Ishikawa (cell line): Measurements from ENCODE around the gene VEZF1.

Experiments used
- CEBPB ChIP-seq: IDR thresholded peaks from 2 replicates; pipeline ENCODE4 v1.6.1; 2012
- CREB1 ChIP-seq: IDR thresholded peaks from 2 replicates; pipeline ENCODE4 v1.6.1; 2012; ENCODE audit warnings: low read depth
- EGR1 ChIP-seq: IDR thresholded peaks from 2 replicates; pipeline ENCODE4 v1.6.1; 2012
- EP300 ChIP-seq: IDR thresholded peaks from 2 replicates; pipeline ENCODE4 v1.6.1; 2012; ENCODE audit warnings: borderline replicate concordance
- FOXM1 ChIP-seq: IDR thresholded peaks from 2 replicates; pipeline ENCODE4 v1.6.1; 2012; ENCODE audit warnings: low read depth, borderline replicate concordance
- MAX ChIP-seq: IDR thresholded peaks from 2 replicates; pipeline ENCODE4 v1.6.1; 2012
- NFIC ChIP-seq: IDR thresholded peaks from 2 replicates; pipeline ENCODE4 v1.6.1; 2012
- RAD21 ChIP-seq: IDR thresholded peaks from 2 replicates; pipeline ENCODE4 v1.6.1; 2012; ENCODE audit warnings: low read depth
- TAF1 ChIP-seq: IDR thresholded peaks from 2 replicates; pipeline ENCODE4 v1.6.1; 2012; ENCODE audit warnings: low read depth, mild to moderate bottlenecking
- TCF12 ChIP-seq: IDR thresholded peaks from 2 replicates; pipeline ENCODE4 v1.6.1; 2012; ENCODE audit warnings: low read depth
- TEAD4 ChIP-seq: IDR thresholded peaks from 2 replicates; pipeline ENCODE4 v1.6.1; 2012
- USF1 ChIP-seq: IDR thresholded peaks from 2 replicates; pipeline ENCODE4 v1.6.1; 2012
- YY1 ChIP-seq: IDR thresholded peaks from 2 replicates; pipeline ENCODE4 v1.6.1; 2012; ENCODE audit warnings: low read depth
- ZBTB7A ChIP-seq: IDR thresholded peaks from 2 replicates; pipeline ENCODE4 v1.6.1; 2012; ENCODE audit warnings: low read depth
- TF ChIP-seq, protein P1 (sequence below): IDR thresholded peaks from 2 replicates; pipeline ENCODE4 v1.6.1; 2012; ENCODE audit warnings: low read depth, mild to moderate bottlenecking

Gene VEZF1

DNA sequence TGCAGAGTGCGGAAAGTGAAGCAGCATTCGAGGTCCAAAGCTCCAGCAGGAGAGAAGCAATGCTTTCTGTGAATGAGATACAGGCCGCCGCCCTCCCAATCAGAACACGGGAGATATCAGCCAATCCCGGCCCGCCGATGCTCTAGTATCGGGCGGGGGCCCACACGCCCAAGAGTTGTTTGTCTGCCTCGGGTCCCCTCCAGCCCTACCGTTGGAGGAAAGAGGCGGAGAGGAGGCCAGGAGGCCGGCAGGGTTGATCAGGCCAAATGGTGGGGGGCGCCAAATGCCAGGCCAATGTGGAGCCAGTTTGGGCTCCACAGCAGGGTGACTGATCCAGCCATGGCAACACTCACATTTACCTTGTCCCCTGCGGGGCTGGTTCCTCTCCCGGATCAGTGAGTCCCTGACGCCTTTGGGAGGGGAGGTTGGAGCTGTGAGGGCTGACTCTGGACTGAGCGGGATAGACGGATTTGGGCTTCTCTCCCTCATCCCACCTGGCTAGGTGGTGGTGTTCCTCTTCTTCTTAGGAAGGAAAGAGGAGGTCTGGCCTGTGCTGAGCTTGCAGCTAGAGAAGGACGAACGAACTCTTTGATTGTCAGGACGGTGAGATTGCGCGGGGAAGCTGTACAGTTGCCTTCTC lies 22.4 kb downstream of the VEZF1 start:
- TF ChIP-seq TCF12 (no peak), NFIC (no peak), YY1 (no peak), TAF1 (no peak), CREB1 (no peak), MAX (no peak), FOXM1 (no peak), RAD21 (no peak), EP300 (no peak), USF1 (no peak), EGR1 (no peak), ZBTB7A (no peak), CEBPB (no peak)
- TF ChIP-seq, protein P1, sequence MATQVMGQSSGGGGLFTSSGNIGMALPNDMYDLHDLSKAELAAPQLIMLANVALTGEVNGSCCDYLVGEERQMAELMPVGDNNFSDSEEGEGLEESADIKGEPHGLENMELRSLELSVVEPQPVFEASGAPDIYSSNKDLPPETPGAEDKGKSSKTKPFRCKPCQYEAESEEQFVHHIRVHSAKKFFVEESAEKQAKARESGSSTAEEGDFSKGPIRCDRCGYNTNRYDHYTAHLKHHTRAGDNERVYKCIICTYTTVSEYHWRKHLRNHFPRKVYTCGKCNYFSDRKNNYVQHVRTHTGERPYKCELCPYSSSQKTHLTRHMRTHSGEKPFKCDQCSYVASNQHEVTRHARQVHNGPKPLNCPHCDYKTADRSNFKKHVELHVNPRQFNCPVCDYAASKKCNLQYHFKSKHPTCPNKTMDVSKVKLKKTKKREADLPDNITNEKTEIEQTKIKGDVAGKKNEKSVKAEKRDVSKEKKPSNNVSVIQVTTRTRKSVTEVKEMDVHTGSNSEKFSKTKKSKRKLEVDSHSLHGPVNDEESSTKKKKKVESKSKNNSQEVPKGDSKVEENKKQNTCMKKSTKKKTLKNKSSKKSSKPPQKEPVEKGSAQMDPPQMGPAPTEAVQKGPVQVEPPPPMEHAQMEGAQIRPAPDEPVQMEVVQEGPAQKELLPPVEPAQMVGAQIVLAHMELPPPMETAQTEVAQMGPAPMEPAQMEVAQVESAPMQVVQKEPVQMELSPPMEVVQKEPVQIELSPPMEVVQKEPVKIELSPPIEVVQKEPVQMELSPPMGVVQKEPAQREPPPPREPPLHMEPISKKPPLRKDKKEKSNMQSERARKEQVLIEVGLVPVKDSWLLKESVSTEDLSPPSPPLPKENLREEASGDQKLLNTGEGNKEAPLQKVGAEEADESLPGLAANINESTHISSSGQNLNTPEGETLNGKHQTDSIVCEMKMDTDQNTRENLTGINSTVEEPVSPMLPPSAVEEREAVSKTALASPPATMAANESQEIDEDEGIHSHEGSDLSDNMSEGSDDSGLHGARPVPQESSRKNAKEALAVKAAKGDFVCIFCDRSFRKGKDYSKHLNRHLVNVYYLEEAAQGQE: no peak

DNA sequence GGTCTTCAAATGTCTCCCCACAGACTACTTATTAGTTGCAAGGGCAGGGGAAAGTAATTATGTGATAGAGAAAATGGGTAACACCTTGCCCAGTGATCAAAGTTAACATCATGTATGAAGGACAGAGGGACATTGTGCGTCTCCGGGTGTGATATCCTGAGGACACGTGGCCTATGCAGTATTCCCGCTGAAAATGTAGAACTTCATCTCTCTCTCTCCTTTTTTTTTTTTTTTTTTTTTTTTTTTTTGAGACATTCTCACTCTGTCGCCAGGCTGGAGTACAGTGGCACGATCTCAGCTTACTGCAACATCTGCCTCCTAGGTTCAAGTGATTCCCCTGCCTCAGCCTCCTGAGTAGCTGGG lies 24.9 kb downstream of the VEZF1 start:
- no peak for TF ChIP-seq EGR1
- no peak for TF ChIP-seq ZBTB7A
- TF ChIP-seq FOXM1: no peak
- no peak for TF ChIP-seq TCF12
- TF ChIP-seq TEAD4: no peak
- TF ChIP-seq TAF1: no peak
- no peak for TF ChIP-seq NFIC
- no peak for TF ChIP-seq EP300
- no peak for TF ChIP-seq MAX
- no peak for TF ChIP-seq CREB1
- TF ChIP-seq YY1: no peak
- no peak for TF ChIP-seq USF1
- TF ChIP-seq RAD21: no peak
- TF ChIP-seq, protein P1: no peak
- no peak for TF ChIP-seq CEBPB

GRCh38 chr17:57962279-57963148 lies 25.5 kb downstream of the VEZF1 start:
- TF ChIP-seq CREB1 (no peak), TCF12 (no peak), NFIC (peak; percentile 84), ZBTB7A (no peak), CEBPB (no peak), TAF1 (no peak), MAX (no peak)

DNA sequence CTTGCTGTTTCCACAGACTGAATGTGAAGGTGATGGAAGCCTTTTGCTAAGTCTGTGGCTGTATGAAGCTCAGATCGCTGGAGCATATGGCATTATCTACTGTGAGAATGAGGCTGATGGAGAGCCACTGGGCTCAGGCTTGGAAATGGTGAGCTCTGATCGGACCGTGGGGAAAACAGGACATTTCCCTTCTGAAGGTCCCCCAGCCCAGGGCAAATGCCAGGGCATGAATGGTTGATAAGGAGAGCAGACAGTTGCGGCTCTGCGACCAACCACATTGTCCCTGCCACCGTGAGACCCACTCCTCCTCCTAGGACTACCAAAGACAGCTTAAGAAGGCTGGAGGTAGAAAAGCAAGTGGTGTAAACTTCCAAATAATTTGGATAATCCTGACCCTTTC lies 28.1 kb downstream of the VEZF1 start:
- TF ChIP-seq TAF1: no peak
- TF ChIP-seq EP300: no peak
- no peak for TF ChIP-seq TCF12
- no peak for TF ChIP-seq ZBTB7A
- TF ChIP-seq RAD21: no peak
- no peak for TF ChIP-seq YY1
- no peak for TF ChIP-seq NFIC
- TF ChIP-seq, protein P1: no peak
- no peak for TF ChIP-seq CREB1
- no peak for TF ChIP-seq TEAD4
- TF ChIP-seq USF1: no peak
- TF ChIP-seq FOXM1: no peak
- TF ChIP-seq MAX: no peak
- TF ChIP-seq CEBPB: no peak
- TF ChIP-seq EGR1: no peak
